Body of pancreas (tissue), 4 donors: ENCODE results near the gene APCDD1L. TPM values are rescaled to one million over a fixed set of nuclear protein-coding genes. Genes with fewer than 3 reads are reported as not detected.

Source experiments
- ATAC-seq: fragments of 150-250 bp; one replicate; pipeline ENCODE4 v1.9.1; 2016
- DNase-seq, 4 donors: peaks; one replicate each; pipeline ENCODE4 v3.0.0-alpha.2; 2019
- H3K27ac ChIP-seq, 4 donors: fragments of 200-600 bp; sonication (generic); 1 replicate in 3 of 4; 2 replicates in 1 of 4; pipeline versions ENCODE4 v1.5.1 to v1.6.1; 2016 to 2019; ENCODE audit warnings: mild to moderate bottlenecking in 1 of 4, mixed read lengths in 1 of 4, moderate library complexity in 1 of 4
- H3K27me3 ChIP-seq, 2 donors: fragments of 200-600 bp; sonication (generic); one replicate each; pipeline ENCODE4 v1.6.0; 2016; ENCODE audit warnings: mild to moderate bottlenecking in 1 of 2
- H3K36me3 ChIP-seq, 2 donors: fragments of 200-600 bp; sonication (generic); replicated peaks in 1 of 2; 2 replicates each; pipeline ENCODE4 v1.5.1; 2016; ENCODE audit warnings: low read depth in 2 of 2; ENCODE audit not compliant: insufficient read depth in 1 of 2
- H3K4me1 ChIP-seq: fragments of 200-600 bp; sonication (generic); one replicate; pipeline ENCODE4 v1.6.0; 2016
- H3K4me3 ChIP-seq, 2 donors: fragments of 200-600 bp; sonication (generic); 1 replicate in 1 of 2; 2 replicates in 1 of 2; pipeline ENCODE4 v1.5.1; 2016 to 2019
- H3K9me3 ChIP-seq, 3 donors: fragments of 200-600 bp; sonication (generic); 1 replicate in 2 of 3; 2 replicates in 1 of 3; pipeline ENCODE4 v1.5.1; 2016
- CTCF ChIP-seq, 7 experiments: fragments of 450-650 bp in 4 of 7; fragments of 200-600 bp in 3 of 7; sonication (generic) in 3 of 7; IDR thresholded peaks; one replicate each; pipeline ENCODE4 v1.5.1; 2016 to 2019; ENCODE audit warnings: antibody characterized with exemption in 7 of 7
- POLR2A ChIP-seq, 3 donors: fragments of 450-650 bp; IDR thresholded peaks; one replicate each; pipeline ENCODE4 v1.6.1; 2016; ENCODE audit warnings: antibody characterized with exemption in 3 of 3, mild to moderate bottlenecking in 2 of 3
- WGBS, 2 donors: methylation state at CpG; one replicate each; pipeline ENCODE4 v1.1.5; 2017; 5-methylcytosine and 5-hydroxymethylcytosine counted together
- intact Hi-C: fragments of 100-400 bp; cut with DNase I; formaldehyde crosslinking; loops from one replicate; pipeline ENCODE4 v1.15.1; 2023
- total RNA-seq, 2 donors: library from RNA; depleted of rRNA; stranded (reverse); fragments of >200 nt; gene quantifications; one replicate each; pipeline ENCODE4 v1.1.0, GENCODE V29; 2016

Gene APCDD1L
- total RNA-seq, 2 donors from 2014 or later = 1.3 TPM; not detected in 1

- intact Hi-C loops = no loop called here
Observed at GRCh38 chr20:58485393-58485792, 29.8 kb downstream of the APCDD1L start.

GRCh38 chr20:58483470-58483869 is 31.7 kb downstream of the APCDD1L start:
- H3K4me1 ChIP-seq = no peaks in the 10 kb centered on the region
- no peak for TF ChIP-seq POLR2A (IDR thresholded peaks at IDR 0.05)
- no peaks in the 10 kb centered on the region for H3K27me3 ChIP-seq
- no peak for ATAC-seq
- H3K27ac ChIP-seq = no peak overlapping the region
- peaks cover 0 to 7% (median 0%) of the 10 kb centered on the region in 3 donors for H3K9me3 ChIP-seq
- DNase-seq = no peak
- no peaks in the 10 kb centered on the region for H3K36me3 ChIP-seq
- intact Hi-C loops = no loop called here
- WGBS, 2 donors = 76% methylated on average over 6 of the region's 6 CpGs
- no peak overlapping the region for H3K4me3 ChIP-seq

More at GRCh38 chr20:58485393-58485792, 29.8 kb downstream of the APCDD1L start:
- TF ChIP-seq POLR2A (IDR thresholded peaks at IDR 0.05) (no peak), CTCF (IDR thresholded peaks at IDR 0.05) (no peak)
- no peaks in the 10 kb centered on the region for H3K36me3 ChIP-seq
- no peak for ATAC-seq
- no peaks in the 10 kb centered on the region for H3K27me3 ChIP-seq
- H3K9me3 ChIP-seq = peaks cover 0 to 6% (median 0%) of the 10 kb centered on the region in 3 donors
- WGBS, 2 donors = 73 to 87% methylated on average over 3 of the region's 3 CpGs
- H3K27ac ChIP-seq = no peak overlapping the region
- no peaks in the 10 kb centered on the region for H3K4me1 ChIP-seq
- no peak for DNase-seq
- H3K4me3 ChIP-seq = no peak overlapping the region

GRCh38 chr20:58483051-58483450 is 32.1 kb downstream of the APCDD1L start:
- no peaks in the 10 kb centered on the region for H3K36me3 ChIP-seq
- no peaks in the 10 kb centered on the region for H3K4me1 ChIP-seq
- DNase-seq (no peak), ATAC-seq (no peak)
- intact Hi-C loops = no loop called here
- TF ChIP-seq POLR2A (IDR thresholded peaks at IDR 0.05) (no peak), CTCF (IDR thresholded peaks at IDR 0.05) (no peak)
- no peaks in the 10 kb centered on the region for H3K27me3 ChIP-seq
- H3K4me3 ChIP-seq = no peak overlapping the region
- WGBS, 2 donors = 53 to 61% methylated on average over 5 of the region's 5 CpGs
- H3K27ac ChIP-seq = no peak overlapping the region
- H3K9me3 ChIP-seq = peaks cover 0 to 11% (median 0%) of the 10 kb centered on the region in 3 donors

- H3K4me1 ChIP-seq = no peaks in the 10 kb centered on the region
- TF ChIP-seq POLR2A (IDR thresholded peaks at IDR 0.05) (no peak), CTCF (IDR thresholded peaks at IDR 0.05) (no peak)
- no peaks in the 10 kb centered on the region for H3K36me3 ChIP-seq
- peaks cover 0 to 12% (median 0%) of the 10 kb centered on the region in 3 donors for H3K9me3 ChIP-seq
- no peak overlapping the region for H3K27ac ChIP-seq
- no peak for DNase-seq
- ATAC-seq = no peak
- H3K27me3 ChIP-seq = no peaks in the 10 kb centered on the region
- 34 to 41% methylated on average over 9 to 10 of the region's 10 CpGs for WGBS, 2 donors
- no peak overlapping the region for H3K4me3 ChIP-seq
- intact Hi-C loops = no loop called here
Observed at GRCh38 chr20:58482416-58482815, 32.8 kb downstream of the APCDD1L start.

- H3K9me3 ChIP-seq = peaks cover 0 to 10% (median 0%) of the 10 kb centered on the region in 3 donors
- H3K4me3 ChIP-seq = no peak overlapping the region
- 21 to 24% methylated on average over 9 to 18 of the region's 18 CpGs for WGBS, 2 donors
- DNase-seq = peak in 1 of 4 donors; percentile 14
- no peak for ATAC-seq
- intact Hi-C loops = no loop called here
- H3K36me3 ChIP-seq = no peaks in the 10 kb centered on the region
- H3K27me3 ChIP-seq = no peaks in the 10 kb centered on the region
- TF ChIP-seq POLR2A (IDR thresholded peaks at IDR 0.05) (no peak), CTCF (IDR thresholded peaks at IDR 0.05) (peak in 4 of 7 experiments; percentile 13 to 29 (median 22))
- no peaks in the 10 kb centered on the region for H3K4me1 ChIP-seq
- H3K27ac ChIP-seq = no peak overlapping the region
Observed at GRCh38 chr20:58481481-58482021, 33.6 kb downstream of the APCDD1L start.
